SKM-1 (cell line): ENCODE data around the gene MROH7.

Experiments used
- DNase-seq: peaks from one replicate; lab custom pipeline; 2025; ENCODE audit not compliant: unreplicated experiment; lab: John Stamatoyannopoulos, UW

Gene MROH7

GRCh38 chr1:54649130-54649898 is 7.7 kb downstream of the MROH7 start:
- DNase-seq: no peak

- no peak for DNase-seq
Measured at GRCh38 chr1:54649921-54650320, 8.3 kb downstream of the MROH7 start.

GRCh38 chr1:54650417-54650816 is 8.8 kb downstream of the MROH7 start:
- DNase-seq: no peak

- no peak for DNase-seq
Measured at GRCh38 chr1:54651608-54652007, 10.0 kb downstream of the MROH7 start.

DNA sequence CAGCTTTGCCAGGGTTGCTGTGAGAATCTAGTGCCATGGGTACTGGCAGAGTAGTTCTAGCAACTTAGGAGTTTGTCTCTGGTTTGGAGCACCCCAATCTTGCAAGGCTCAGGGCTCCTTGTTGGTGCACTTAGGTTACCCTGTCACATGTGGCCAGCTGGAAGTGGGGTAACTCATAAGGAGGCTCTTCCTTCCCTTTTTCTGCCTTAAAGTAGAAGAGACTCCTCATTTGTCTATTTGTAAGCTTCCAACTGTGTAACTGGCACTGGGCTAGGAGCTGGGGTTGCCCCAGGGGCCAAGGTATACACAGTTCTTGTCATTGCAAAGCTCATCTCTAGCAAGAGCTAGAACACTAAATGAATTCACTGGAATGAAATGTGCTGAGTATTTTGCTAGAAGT is 10.6 kb downstream of the MROH7 start:
- peak; percentile 68 for DNase-seq

- no peak for DNase-seq
Measured at GRCh38 chr1:54653036-54653435, 11.4 kb downstream of the MROH7 start.

DNA sequence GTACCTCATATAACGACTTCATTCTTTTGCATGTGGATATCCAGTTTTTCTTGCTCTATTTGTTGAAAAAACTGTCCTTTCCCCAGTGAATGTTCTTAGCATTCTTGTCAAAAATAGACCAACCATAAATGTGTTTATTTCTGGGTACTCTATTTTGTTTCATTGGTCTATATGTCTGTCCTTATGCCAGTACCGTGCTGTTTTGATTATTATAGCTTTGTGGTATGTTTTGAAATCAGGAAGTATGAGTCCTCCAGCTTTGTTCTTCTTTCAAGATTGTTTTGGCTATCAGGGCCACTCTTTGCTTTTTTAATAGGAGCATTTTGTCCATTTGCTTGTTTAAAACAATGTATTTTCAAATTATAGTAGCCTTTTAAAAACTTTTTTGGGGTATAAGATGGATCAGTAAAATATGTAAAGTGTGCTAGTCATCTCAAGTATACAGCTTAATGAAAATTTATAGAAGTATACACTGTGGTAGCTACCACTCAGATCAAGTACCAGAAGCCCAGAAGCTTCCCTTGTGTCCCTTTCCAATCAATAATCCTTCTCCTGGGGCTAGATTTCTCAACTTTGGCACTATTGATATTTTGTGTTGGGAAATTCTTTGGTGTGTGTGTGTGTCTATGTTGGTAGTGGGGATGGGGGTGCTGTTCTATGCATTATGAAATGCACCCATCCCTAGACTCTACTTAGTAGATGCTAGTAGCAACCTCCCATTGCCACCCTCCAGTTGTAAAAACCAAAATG is 16.8 kb downstream of the MROH7 start:
- no peak for DNase-seq

- no peak for DNase-seq
Measured at GRCh38 chr1:54663725-54664124, 22.1 kb downstream of the MROH7 start.

GRCh38 chr1:54664364-54664763 is 22.8 kb downstream of the MROH7 start:
- no peak for DNase-seq

DNA sequence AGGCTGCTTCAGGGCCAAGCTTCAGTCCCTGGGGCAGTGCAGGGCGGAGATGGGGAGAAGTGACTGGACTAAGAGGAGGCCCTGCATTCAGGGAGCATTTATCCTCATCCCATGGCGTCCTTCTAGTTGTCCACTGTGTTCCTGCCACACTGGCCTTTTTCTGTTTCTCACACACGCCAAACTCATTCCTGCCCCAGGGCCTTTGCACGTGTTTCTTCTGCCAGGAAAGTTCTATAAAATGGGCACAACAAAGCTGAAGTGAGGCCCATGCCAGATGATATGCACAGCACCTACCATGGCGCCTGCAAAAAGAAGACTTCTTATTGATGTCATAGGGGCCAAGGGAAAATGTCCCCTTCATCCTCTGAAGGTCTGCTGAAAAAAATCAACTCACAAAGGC is 24.3 kb downstream of the MROH7 start:
- DNase-seq: no peak

GRCh38 chr1:54666333-54666732 is 24.7 kb downstream of the MROH7 start:
- DNase-seq: no peak

- no peak for DNase-seq
Measured at GRCh38 chr1:54667797-54668196, 26.2 kb downstream of the MROH7 start.

- DNase-seq: no peak
Measured at GRCh38 chr1:54668567-54668966, 27.0 kb downstream of the MROH7 start.

DNA sequence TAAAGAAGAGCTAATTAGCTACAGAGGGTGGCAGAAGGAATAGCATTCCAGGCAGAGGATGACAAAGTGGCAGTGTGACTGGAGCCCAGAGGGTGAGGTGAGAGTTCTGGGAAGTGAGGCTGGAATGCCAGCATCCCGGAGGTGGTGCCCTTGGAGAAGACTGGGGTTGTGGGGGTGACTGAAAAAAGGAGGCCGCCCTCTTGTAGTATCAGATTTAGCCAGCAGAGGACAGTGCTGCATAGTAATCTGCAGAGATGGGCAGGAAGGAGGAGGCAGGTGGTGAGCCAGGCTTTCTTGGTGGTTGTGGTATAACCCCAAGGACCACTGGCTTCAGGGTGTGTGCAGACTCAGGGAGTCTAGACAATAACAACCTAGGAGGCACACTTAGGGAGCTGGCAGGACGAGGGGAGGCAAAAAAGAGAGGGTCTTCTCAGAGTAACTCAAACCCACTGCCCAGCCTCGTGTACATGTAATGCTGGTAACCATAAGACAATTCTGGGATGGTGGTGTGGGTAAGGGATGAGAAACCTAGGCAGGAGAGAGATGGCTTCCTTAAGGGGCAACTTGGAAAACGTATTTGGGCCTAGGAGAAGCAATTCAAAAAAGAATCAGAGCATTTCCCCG is 30.5 kb downstream of the MROH7 start:
- peak; percentile 71 for DNase-seq

GRCh38 chr1:54678776-54679643 is 37.4 kb downstream of the MROH7 start:
- no peak for DNase-seq

GRCh38 chr1:54679706-54680105 is 38.1 kb downstream of the MROH7 start:
- no peak for DNase-seq

DNA sequence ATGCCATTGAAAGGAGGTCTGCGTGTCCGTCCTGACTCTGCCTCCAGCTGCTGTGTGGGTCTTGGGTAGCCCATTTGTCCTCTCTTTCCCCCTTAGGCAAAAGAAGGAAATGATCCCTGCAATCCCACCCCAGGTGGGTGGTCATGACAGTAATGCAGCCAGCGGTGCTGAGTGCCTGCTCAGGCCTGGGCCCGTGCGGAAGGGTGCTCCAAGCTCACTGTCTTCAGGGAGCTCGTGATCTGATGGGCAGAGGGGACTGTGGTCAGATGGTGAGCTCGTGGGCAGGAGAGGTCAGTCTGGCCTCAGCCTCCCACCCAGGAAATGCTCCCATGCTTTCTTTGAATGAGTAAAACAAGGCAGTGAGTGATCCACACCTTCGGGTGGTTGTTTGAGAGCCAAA is 38.8 kb downstream of the MROH7 start:
- DNase-seq: no peak

DNA sequence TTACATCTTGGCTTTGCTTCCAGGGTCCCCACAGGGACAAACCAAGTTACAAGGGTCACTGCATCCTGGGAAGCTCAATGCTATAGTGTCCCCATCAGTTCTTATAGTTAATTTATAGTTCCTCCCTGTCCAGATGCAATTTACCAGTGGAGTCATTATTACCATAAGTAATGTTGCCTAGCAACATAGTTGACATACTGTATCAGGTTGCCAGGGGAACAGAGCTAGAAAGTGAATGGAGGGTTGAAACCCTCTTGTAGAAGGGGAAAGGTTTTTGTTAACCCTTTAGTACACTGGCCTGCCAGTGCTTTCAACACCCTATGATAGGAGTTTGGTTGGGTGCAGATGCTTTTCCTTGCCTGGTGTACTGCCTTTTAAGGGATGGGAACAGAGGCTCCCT is 39.8 kb downstream of the MROH7 start:
- DNase-seq: no peak

- DNase-seq: no peak
Measured at GRCh38 chr1:54683453-54683852, 41.9 kb downstream of the MROH7 start.

DNA sequence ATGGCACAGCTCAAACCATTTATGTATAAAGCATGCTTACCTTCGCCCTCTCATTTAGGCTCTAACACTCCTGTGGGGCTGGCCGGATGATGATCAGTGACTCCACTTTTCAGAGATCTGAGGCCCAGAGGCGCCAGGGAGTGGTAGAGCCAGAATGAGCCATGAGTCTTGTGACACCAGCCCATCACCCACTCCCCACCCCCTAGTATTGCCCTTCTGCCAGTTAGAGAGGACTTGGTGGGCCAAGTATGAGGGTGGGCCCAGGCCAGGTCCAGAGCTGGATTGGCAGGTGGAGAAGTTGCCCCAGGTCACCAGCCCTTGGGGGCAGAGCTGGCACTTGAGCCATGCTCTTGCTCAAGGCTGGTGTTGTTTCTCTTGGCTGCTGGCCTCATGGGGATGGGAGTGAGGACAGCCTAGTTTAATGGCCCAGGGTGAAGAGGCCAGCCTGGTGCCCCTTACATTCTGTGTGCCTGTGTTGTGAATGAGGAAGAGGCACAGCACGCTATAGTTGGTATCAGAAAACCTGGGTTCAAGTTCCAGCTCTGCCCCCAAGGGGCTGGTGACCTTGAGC is 43.8 kb downstream of the MROH7 start:
- DNase-seq: no peak

DNA sequence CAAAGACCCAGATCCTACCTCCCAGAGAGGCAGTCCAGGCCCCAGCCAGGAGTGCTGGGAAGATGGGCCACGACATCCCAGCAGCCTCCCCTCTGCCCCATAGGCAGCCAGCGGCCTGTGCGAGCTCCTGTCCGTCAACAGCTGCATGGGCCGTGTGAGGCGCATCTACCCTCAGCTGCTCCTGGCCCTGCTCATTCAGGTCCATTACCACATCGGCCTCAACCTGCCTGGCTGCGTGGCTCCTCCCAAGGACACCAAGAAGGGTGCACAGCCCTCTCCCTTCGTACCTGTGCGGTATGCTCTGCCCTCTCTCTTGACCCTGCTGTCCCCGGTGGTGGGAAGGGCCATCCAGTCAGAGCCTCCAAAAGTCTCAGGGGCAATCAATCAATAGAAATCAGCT is 44.6 kb downstream of the MROH7 start:
- no peak for DNase-seq
